ENCODE data around the gene CEP128.

The CEP128 gene

GRCh38 chr14:80768646-80769045 is 172.9 kb downstream of the CEP128 start:
- DNase-seq = no peak

- DNase-seq = no peak
These were observed 176.5 kb downstream of the CEP128 start for GRCh38 chr14:80764921-80765507.

- DNase-seq = no peak
These were observed 177.0 kb downstream of the CEP128 start for GRCh38 chr14:80764496-80764895.

GRCh38 chr14:80762641-80763228 is 178.8 kb downstream of the CEP128 start:
- DNase-seq = no peak

GRCh38 chr14:80754696-80755095 is 186.8 kb downstream of the CEP128 start:
- DNase-seq = no peak

GRCh38 chr14:80751285-80751684 is 190.3 kb downstream of the CEP128 start:
- no peak for DNase-seq

- no peak for DNase-seq
These were observed 215.3 kb downstream of the CEP128 start for GRCh38 chr14:80726211-80726610.

- no peak for DNase-seq
These were observed 222.6 kb downstream of the CEP128 start for GRCh38 chr14:80718940-80719339.

GRCh38 chr14:80714474-80714873 is 227.1 kb downstream of the CEP128 start:
- DNase-seq = no peak

- no peak for DNase-seq
These were observed 228.3 kb downstream of the CEP128 start for GRCh38 chr14:80713076-80713850.

GRCh38 chr14:80705241-80705980 is 236.1 kb downstream of the CEP128 start:
- no peak for DNase-seq

GRCh38 chr14:80700601-80701000 is 240.9 kb downstream of the CEP128 start:
- no peak for DNase-seq

- no peak for DNase-seq
These were observed 241.7 kb downstream of the CEP128 start for GRCh38 chr14:80699861-80700260.

GRCh38 chr14:80698974-80699373 is 242.6 kb downstream of the CEP128 start:
- no peak for DNase-seq

GRCh38 chr14:80695869-80696268 is 245.7 kb downstream of the CEP128 start:
- DNase-seq = no peak

GRCh38 chr14:80692903-80693302 is 248.6 kb downstream of the CEP128 start:
- no peak for DNase-seq

GRCh38 chr14:80681651-80682050 is 259.9 kb downstream of the CEP128 start:
- DNase-seq = no peak

GRCh38 chr14:80679273-80679672 is 262.3 kb downstream of the CEP128 start:
- no peak for DNase-seq

- no peak for DNase-seq
These were observed 263.1 kb downstream of the CEP128 start for GRCh38 chr14:80678436-80678835.

GRCh38 chr14:80669426-80669825 is 272.1 kb downstream of the CEP128 start:
- DNase-seq = no peak

- DNase-seq = no peak
These were observed 277.0 kb downstream of the CEP128 start for GRCh38 chr14:80664576-80664975.

- no peak for DNase-seq
These were observed 278.0 kb downstream of the CEP128 start for GRCh38 chr14:80663541-80663940.

- no peak for DNase-seq
These were observed 281.8 kb downstream of the CEP128 start for GRCh38 chr14:80659783-80660182.

GRCh38 chr14:80658733-80659132 is 282.8 kb downstream of the CEP128 start:
- DNase-seq = peak; percentile 9 to 79

All from hippocampal formation (tissue), 2 donors.